Esophagus squamous epithelium (tissue), 5 donors: ENCODE results near the gene UBE2J1. TPM values are rescaled to one million over a fixed set of nuclear protein-coding genes. Genes with fewer than 3 reads are reported as not detected.

Experiments used
- DNase-seq: peaks from one replicate; lab custom pipeline; 2025; lab: John Stamatoyannopoulos, UW
- H3K27ac ChIP-seq, 4 donors: fragments of 200-600 bp; sonication (generic); one replicate each; pipeline ENCODE4 v1.5.1; 2016 to 2019; ENCODE audit warnings: mild to moderate bottlenecking in 1 of 4
- H3K27me3 ChIP-seq, 4 donors: fragments of 200-600 bp; sonication (generic); 1 replicate in 3 of 4; 2 replicates in 1 of 4; pipeline versions ENCODE4 v1.5.1 to v1.6.0; 2017 to 2021; ENCODE audit warnings: antibody characterized with exemption in 1 of 4
- H3K36me3 ChIP-seq, 3 donors: fragments of 200-600 bp; sonication (generic); one replicate each; pipeline ENCODE4 v1.5.1; 2016 to 2019
- H3K4me1 ChIP-seq, 3 donors: fragments of 200-600 bp; sonication (generic); one replicate each; pipeline ENCODE4 v1.5.1; 2017 to 2019
- H3K4me3 ChIP-seq, 4 donors: fragments of 200-600 bp; sonication (generic); 1 replicate in 3 of 4; 2 replicates in 1 of 4; pipeline ENCODE4 v1.5.1; 2016 to 2019; ENCODE audit warnings: mild to moderate bottlenecking in 2 of 4, moderate library complexity in 1 of 4
- H3K9me3 ChIP-seq, 3 donors: fragments of 200-600 bp; sonication (generic); one replicate each; pipeline ENCODE4 v1.5.1; 2016 to 2019
- CTCF ChIP-seq, 6 experiments: fragments of 450-650 bp in 4 of 6; fragments of 200-600 bp in 2 of 6; sonication (generic) in 2 of 6; IDR thresholded peaks; one replicate each; pipeline ENCODE4 v1.5.1; 2016 to 2019; ENCODE audit warnings: antibody characterized with exemption in 6 of 6, mild to moderate bottlenecking in 4 of 6, moderate library complexity in 4 of 6
- POLR2A ChIP-seq, 4 donors: fragments of 450-650 bp; IDR thresholded peaks; one replicate each; pipeline ENCODE4 v1.6.1; 2017; ENCODE audit warnings: antibody characterized with exemption in 4 of 4, mild to moderate bottlenecking in 4 of 4, moderate library complexity in 3 of 4
- WGBS, 2 donors: methylation state at CpG; one replicate each; pipeline ENCODE4 v1.1.5; 2018; 5-methylcytosine and 5-hydroxymethylcytosine counted together
- intact Hi-C: fragments of 100-400 bp; cut with DNase I; formaldehyde crosslinking; loops from one replicate; pipeline ENCODE4 v1.15.0; 2022
- total RNA-seq, 4 donors: library from RNA; depleted of rRNA; stranded (reverse); fragments of >200 nt; gene quantifications; one replicate each; pipeline ENCODE4 v1.1.0, GENCODE V29; 2016
- donor health status: DM: yes; HTN: yes; CAD: no.

The UBE2J1 gene
- total RNA-seq, 4 donors from 2014 or later = 27.2 to 37.3 (median 29.9) TPM

DNA sequence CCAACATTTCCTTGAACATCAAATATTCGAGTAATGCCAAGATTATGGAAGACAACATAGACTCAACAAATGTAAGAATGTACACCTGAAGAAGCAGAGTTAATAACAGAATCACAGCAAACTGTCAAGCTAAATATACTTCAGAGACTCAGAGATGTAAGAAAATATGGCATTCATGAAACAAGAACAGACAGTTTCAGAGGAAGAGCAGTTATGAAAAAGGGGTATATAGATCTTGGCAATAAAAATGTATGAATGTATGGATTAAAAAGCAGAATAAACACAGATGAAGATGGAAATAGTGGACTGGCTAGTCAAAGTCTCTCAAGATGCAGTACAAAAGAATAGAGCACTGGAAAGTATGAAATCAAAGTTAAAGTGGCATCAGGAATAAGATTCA lies 41.1 kb upstream of the UBE2J1 start:
- intact Hi-C loops = no loop called here
- H3K27me3 ChIP-seq = no peaks in the 10 kb centered on the region
- DNase-seq = no peak
- 92 to 100% methylated on average over 1 of the region's 1 CpG for WGBS, 2 donors
- peaks cover 0 to 4% (median 0%) of the 10 kb centered on the region in 3 donors for H3K9me3 ChIP-seq
- no peaks in the 10 kb centered on the region for H3K36me3 ChIP-seq
- no peaks in the 10 kb centered on the region for H3K4me1 ChIP-seq
- no peak for TF ChIP-seq POLR2A (IDR thresholded peaks at IDR 0.05)
- TF ChIP-seq CTCF (IDR thresholded peaks at IDR 0.05) = no peak
- H3K27ac ChIP-seq = no peak overlapping the region
- no peak overlapping the region for H3K4me3 ChIP-seq

DNA sequence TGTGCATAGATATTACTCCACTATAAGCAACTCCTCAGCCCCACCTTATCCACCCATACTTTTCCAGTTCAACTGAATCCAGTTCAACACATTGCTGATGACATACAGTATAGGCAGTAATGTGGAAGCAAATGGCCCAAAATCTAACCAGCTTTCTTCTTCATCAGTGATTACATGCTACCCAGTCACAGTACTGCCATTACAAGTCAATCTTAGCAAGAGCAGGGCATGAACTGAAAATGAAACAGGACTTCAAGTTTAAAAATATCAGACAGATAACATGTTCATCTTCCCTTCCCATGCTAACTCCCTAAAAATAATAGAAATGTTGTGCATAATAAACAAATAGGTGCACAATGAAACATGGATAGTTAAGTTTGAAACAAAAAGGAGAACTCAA lies 40.3 kb upstream of the UBE2J1 start:
- H3K27me3 ChIP-seq = no peaks in the 10 kb centered on the region
- intact Hi-C loops = no loop called here
- no peaks in the 10 kb centered on the region for H3K4me1 ChIP-seq
- H3K4me3 ChIP-seq = no peak overlapping the region
- no peaks in the 10 kb centered on the region for H3K36me3 ChIP-seq
- TF ChIP-seq POLR2A (IDR thresholded peaks at IDR 0.05) (no peak), CTCF (IDR thresholded peaks at IDR 0.05) (no peak)
- H3K9me3 ChIP-seq = peaks cover 0 to 4% (median 0%) of the 10 kb centered on the region in 3 donors
- H3K27ac ChIP-seq = no peak overlapping the region
- DNase-seq = no peak

DNA sequence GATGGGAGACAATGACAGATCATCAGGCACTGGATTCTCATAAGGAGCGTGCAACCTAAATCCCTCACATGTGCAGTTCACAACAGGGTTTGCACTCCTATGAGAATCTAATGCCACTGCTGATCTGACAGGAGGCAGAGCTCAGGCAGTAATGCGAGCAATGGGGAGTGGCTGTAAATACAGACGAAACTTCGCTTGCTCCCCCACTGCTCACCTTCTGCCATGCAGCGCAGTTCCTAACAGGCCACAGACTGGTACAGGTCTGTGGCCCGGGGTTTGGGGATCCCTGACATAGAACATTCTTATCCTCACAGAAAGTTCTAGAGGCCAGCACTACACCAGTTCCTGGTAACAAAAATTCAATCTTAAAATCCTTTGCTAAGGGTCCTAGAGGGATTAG lies 36.3 kb upstream of the UBE2J1 start:
- Histone ChIP-seq H3K4me3 (no peak overlapping the region), H3K27ac (no peak overlapping the region), H3K36me3 (no peaks in the 10 kb centered on the region), H3K27me3 (no peaks in the 10 kb centered on the region), H3K9me3 (peaks cover 0 to 4% (median 0%) of the 10 kb centered on the region in 3 donors), H3K4me1 (peaks cover 0 to 22% (median 15%) of the 10 kb centered on the region in 3 donors)
- DNase-seq = no peak
- no peak for TF ChIP-seq POLR2A (IDR thresholded peaks at IDR 0.05)
- intact Hi-C loops = no loop called here
- WGBS, 2 donors = 87 to 93% methylated on average over 5 to 6 of the region's 6 CpGs

DNA sequence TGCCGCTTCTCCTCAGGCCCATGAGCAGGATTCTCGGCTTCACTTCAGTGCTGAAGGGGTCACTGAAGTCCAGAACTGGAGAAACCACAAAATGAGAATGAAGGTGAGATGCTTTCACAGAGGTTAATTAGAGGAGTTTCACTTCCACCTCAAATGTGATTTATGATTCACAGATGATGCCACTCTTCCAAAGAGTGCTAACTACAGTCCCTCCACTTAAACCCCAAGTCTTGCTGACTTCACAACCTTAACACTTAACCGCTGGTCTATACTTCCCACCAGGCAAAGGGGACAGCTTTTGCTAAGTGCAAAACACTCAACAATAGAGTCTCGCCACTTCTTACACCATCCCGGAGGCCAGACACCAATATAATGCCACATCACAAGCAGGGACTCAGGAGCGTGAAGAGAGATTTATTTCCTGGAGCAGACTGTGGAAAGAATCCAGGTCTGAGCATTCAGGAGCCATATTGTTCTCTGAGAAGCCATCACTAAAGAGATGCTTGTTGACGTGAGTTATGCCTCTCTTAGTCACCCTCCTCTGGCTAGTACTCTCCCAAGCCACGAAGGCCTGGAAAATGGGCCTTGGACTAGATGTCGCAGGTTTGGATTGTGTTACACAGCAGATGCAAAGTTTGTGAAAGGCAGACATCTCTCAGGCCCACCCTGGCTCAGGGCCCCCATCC lies 35.1 kb upstream of the UBE2J1 start:
- intact Hi-C loops = no loop called here
- DNase-seq = no peak
- Histone ChIP-seq H3K27ac (no peak overlapping the region), H3K4me1 (peaks cover 0 to 22% (median 15%) of the 10 kb centered on the region in 3 donors), H3K4me3 (no peak overlapping the region), H3K27me3 (no peaks in the 10 kb centered on the region), H3K36me3 (no peaks in the 10 kb centered on the region), H3K9me3 (no peaks in the 10 kb centered on the region)
- no peak for TF ChIP-seq CTCF (IDR thresholded peaks at IDR 0.05)
- no peak for TF ChIP-seq POLR2A (IDR thresholded peaks at IDR 0.05)
- WGBS, 2 donors = 85 to 92% methylated on average over 8 to 9 of the region's 9 CpGs

- intact Hi-C loops = no loop called here
- Histone ChIP-seq H3K9me3 (no peaks in the 10 kb centered on the region), H3K27ac (no peak overlapping the region), H3K4me3 (no peak overlapping the region), H3K27me3 (no peaks in the 10 kb centered on the region), H3K4me1 (peaks cover 0 to 22% (median 15%) of the 10 kb centered on the region in 3 donors), H3K36me3 (no peaks in the 10 kb centered on the region)
- 91 to 95% methylated on average over 5 to 6 of the region's 6 CpGs for WGBS, 2 donors
- no peak for DNase-seq
- TF ChIP-seq POLR2A (IDR thresholded peaks at IDR 0.05) (no peak), CTCF (IDR thresholded peaks at IDR 0.05) (no peak)
Observed at GRCh38 chr6:89386917-89387491, 34.5 kb upstream of the UBE2J1 start.
